Upper lobe of left lung (tissue), 6 donors: Measurements from ENCODE around the gene ERCC5. TPM values are rescaled to one million over a fixed set of nuclear protein-coding genes. Genes with fewer than 3 reads are reported as not detected.

Experiments used
- ATAC-seq, 2 donors: fragments of 200-7000 bp; cut with Tn5 transposase; one replicate each; pipeline ENCODE4 v1.9.1; 2022; ENCODE audit warnings: mild to moderate bottlenecking in 2 of 2, moderate library complexity in 2 of 2; ENCODE audit not compliant: low FRiP score in 2 of 2
- DNase-seq, 2 donors: peaks; one replicate each; pipeline ENCODE4 v3.0.0-alpha.2; 2019 to 2020
- H3K27ac ChIP-seq, 4 donors: fragments of 200-600 bp; sonication (generic); one replicate each; pipeline ENCODE4 v1.5.1; 2016 to 2019
- H3K27me3 ChIP-seq, 4 donors: fragments of 200-600 bp; sonication (generic); one replicate each; pipeline ENCODE4 v1.5.1; 2017 to 2019
- H3K36me3 ChIP-seq, 4 donors: fragments of 200-600 bp; sonication (generic); one replicate each; pipeline ENCODE4 v1.5.1; 2016 to 2019
- H3K4me1 ChIP-seq, 4 donors: fragments of 200-600 bp; sonication (generic); one replicate each; pipeline ENCODE4 v1.5.1; 2018 to 2019
- H3K4me3 ChIP-seq, 4 donors: fragments of 200-600 bp; sonication (generic); one replicate each; pipeline ENCODE4 v1.5.1; 2017 to 2019; ENCODE audit warnings: mild to moderate bottlenecking in 2 of 4, moderate library complexity in 1 of 4
- H3K9me3 ChIP-seq, 4 donors: fragments of 200-600 bp; sonication (generic); one replicate each; pipeline ENCODE4 v1.5.1; 2018 to 2019
- CTCF ChIP-seq, 6 experiments: fragments of 450-650 bp in 4 of 6; fragments of 200-600 bp in 2 of 6; sonication (generic) in 2 of 6; IDR thresholded peaks; one replicate each; pipeline ENCODE4 v1.5.1; 2016 to 2019; ENCODE audit warnings: antibody characterized with exemption in 6 of 6
- EP300 ChIP-seq, 4 donors: sonication (generic); formaldehyde crosslinking; IDR thresholded peaks; one replicate each; pipeline ENCODE4 v1.5.1; 2017; ENCODE audit warnings: antibody characterized with exemption in 4 of 4, control low read depth in 2 of 4
- POLR2A ChIP-seq, 4 donors: fragments of 450-650 bp; IDR thresholded peaks; one replicate each; pipeline ENCODE4 v1.5.1; 2016 to 2017; ENCODE audit warnings: antibody characterized with exemption in 4 of 4, mild to moderate bottlenecking in 2 of 4
- POLR2AphosphoS5 ChIP-seq, 2 donors: sonication (generic); formaldehyde crosslinking; IDR thresholded peaks; one replicate each; pipeline ENCODE4 v1.5.1; 2017; ENCODE audit warnings: antibody characterized with exemption in 2 of 2
- WGBS, 2 donors: methylation state at CpG; one replicate each; pipeline ENCODE4 v1.1.5; 2017 to 2018; 5-methylcytosine and 5-hydroxymethylcytosine counted together
- total RNA-seq, 6 donors: library from RNA; depleted of rRNA in 4 of 6; stranded (reverse); fragments of >200 nt in 4 of 6; gene quantifications; one replicate each; pipeline versions ENCODE4 v1.1.0 to v1.2.1, GENCODE V29; 2016 to 2021
- donor health status: DM: no; HTN: no; CAD: no; lungs with moderate emphysema.
- donor health status: DM: no; HTN: yes; CAD: no; lungs with severe emphysema.

The ERCC5 gene
- total RNA-seq, 6 donors from 2014 or later: 39.1 to 138 (median 47.4) TPM

- Histone ChIP-seq H3K4me1 (peaks cover 0 to 7% (median 4%) of the 10 kb centered on the region in 4 donors), H3K4me3 (no peak overlapping the region), H3K27me3 (no peaks in the 10 kb centered on the region), H3K36me3 (peaks cover 0 to 18% (median 4%) of the 10 kb centered on the region in 4 donors), H3K9me3 (no peaks in the 10 kb centered on the region), H3K27ac (no peak overlapping the region)
- no peak for ATAC-seq
- DNase-seq: no peak
- WGBS, 2 donors: 88 to 92% methylated on average over 7 of the region's 7 CpGs
- TF ChIP-seq EP300 (IDR thresholded peaks at IDR 0.05) (no peak), POLR2AphosphoS5 (IDR thresholded peaks at IDR 0.05) (no peak), CTCF (IDR thresholded peaks at IDR 0.05) (no peak), POLR2A (IDR thresholded peaks at IDR 0.05) (no peak)
Measured at GRCh38 chr13:102814025-102814607, 31.7 kb upstream of the ERCC5 start.

- Histone ChIP-seq H3K9me3 (no peaks in the 10 kb centered on the region), H3K4me3 (no peak overlapping the region), H3K27ac (no peak overlapping the region), H3K36me3 (peaks cover 0 to 18% (median 4%) of the 10 kb centered on the region in 4 donors), H3K27me3 (no peaks in the 10 kb centered on the region), H3K4me1 (peaks cover 0 to 7% (median 4%) of the 10 kb centered on the region in 4 donors)
- 78 to 90% methylated on average over 6 of the region's 6 CpGs for WGBS, 2 donors
- TF ChIP-seq EP300 (IDR thresholded peaks at IDR 0.05) (no peak), CTCF (IDR thresholded peaks at IDR 0.05) (no peak), POLR2AphosphoS5 (IDR thresholded peaks at IDR 0.05) (no peak), POLR2A (IDR thresholded peaks at IDR 0.05) (no peak)
- DNase-seq (no peak), ATAC-seq (no peak)
Measured at GRCh38 chr13:102814793-102815192, 31.0 kb upstream of the ERCC5 start.

- TF ChIP-seq POLR2A (IDR thresholded peaks at IDR 0.05): no peak
- Histone ChIP-seq H3K36me3 (peaks cover 0 to 17% (median 4%) of the 10 kb centered on the region in 4 donors), H3K27me3 (no peaks in the 10 kb centered on the region), H3K9me3 (no peaks in the 10 kb centered on the region), H3K4me1 (peaks cover 0 to 7% (median 4%) of the 10 kb centered on the region in 4 donors), H3K4me3 (no peak overlapping the region), H3K27ac (no peak overlapping the region)
- no peak for DNase-seq
- WGBS, 2 donors: 92 to 93% methylated on average over 5 of the region's 5 CpGs
- no peak for ATAC-seq
Measured at GRCh38 chr13:102815788-102816187, 30.0 kb upstream of the ERCC5 start.

- Histone ChIP-seq H3K9me3 (no peaks in the 10 kb centered on the region), H3K27me3 (no peaks in the 10 kb centered on the region), H3K27ac (no peak overlapping the region), H3K4me3 (no peak overlapping the region), H3K36me3 (peaks cover 0 to 18% (median 4%) of the 10 kb centered on the region in 4 donors), H3K4me1 (peaks cover 0 to 7% (median 4%) of the 10 kb centered on the region in 4 donors)
- WGBS, 2 donors: 85 to 87% methylated on average over 4 of the region's 4 CpGs
- ATAC-seq (no peak), DNase-seq (no peak)
- TF ChIP-seq CTCF (IDR thresholded peaks at IDR 0.05): no peak
- TF ChIP-seq POLR2A (IDR thresholded peaks at IDR 0.05): no peak
- no peak for TF ChIP-seq POLR2AphosphoS5 (IDR thresholded peaks at IDR 0.05)
- TF ChIP-seq EP300 (IDR thresholded peaks at IDR 0.05): no peak
Measured at GRCh38 chr13:102816708-102817107, 29.1 kb upstream of the ERCC5 start.

GRCh38 chr13:102817241-102817640 is 28.6 kb upstream of the ERCC5 start:
- Histone ChIP-seq H3K36me3 (peaks cover 0 to 23% (median 8%) of the 10 kb centered on the region in 4 donors), H3K4me1 (peaks cover 0 to 7% (median 4%) of the 10 kb centered on the region in 4 donors), H3K27me3 (no peaks in the 10 kb centered on the region), H3K4me3 (no peak overlapping the region), H3K27ac (no peak overlapping the region), H3K9me3 (no peaks in the 10 kb centered on the region)
- TF ChIP-seq CTCF (IDR thresholded peaks at IDR 0.05) (no peak), POLR2AphosphoS5 (IDR thresholded peaks at IDR 0.05) (no peak), EP300 (IDR thresholded peaks at IDR 0.05) (no peak), POLR2A (IDR thresholded peaks at IDR 0.05) (no peak)
- DNase-seq (no peak), ATAC-seq (no peak)
- 78 to 96% methylated on average over 1 of the region's 1 CpG for WGBS, 2 donors
